Esophagus squamous epithelium (tissue), 5 donors: ENCODE measurements around the gene TMEM200A. TPM values are rescaled to one million over a fixed set of nuclear protein-coding genes. Genes with fewer than 3 reads are reported as not detected.

Experiments
- DNase-seq: peaks from one replicate; lab custom pipeline; 2025; lab: John Stamatoyannopoulos, UW
- H3K27ac ChIP-seq, 4 donors: fragments of 200-600 bp; sonication (generic); one replicate each; pipeline ENCODE4 v1.5.1; 2016 to 2019; ENCODE audit warnings: mild to moderate bottlenecking in 1 of 4
- H3K27me3 ChIP-seq, 4 donors: fragments of 200-600 bp; sonication (generic); 1 replicate in 3 of 4; 2 replicates in 1 of 4; pipeline versions ENCODE4 v1.5.1 to v1.6.0; 2017 to 2021; ENCODE audit warnings: antibody characterized with exemption in 1 of 4
- H3K36me3 ChIP-seq, 3 donors: fragments of 200-600 bp; sonication (generic); one replicate each; pipeline ENCODE4 v1.5.1; 2016 to 2019
- H3K4me1 ChIP-seq, 3 donors: fragments of 200-600 bp; sonication (generic); one replicate each; pipeline ENCODE4 v1.5.1; 2017 to 2019
- H3K4me3 ChIP-seq, 4 donors: fragments of 200-600 bp; sonication (generic); 1 replicate in 3 of 4; 2 replicates in 1 of 4; pipeline ENCODE4 v1.5.1; 2016 to 2019; ENCODE audit warnings: mild to moderate bottlenecking in 2 of 4, moderate library complexity in 1 of 4
- H3K9me3 ChIP-seq, 3 donors: fragments of 200-600 bp; sonication (generic); one replicate each; pipeline ENCODE4 v1.5.1; 2016 to 2019
- POLR2A ChIP-seq, 4 donors: fragments of 450-650 bp; IDR thresholded peaks; one replicate each; pipeline ENCODE4 v1.6.1; 2017; ENCODE audit warnings: antibody characterized with exemption in 4 of 4, mild to moderate bottlenecking in 4 of 4, moderate library complexity in 3 of 4
- WGBS, 2 donors: methylation state at CpG; one replicate each; pipeline ENCODE4 v1.1.5; 2018; 5-methylcytosine and 5-hydroxymethylcytosine counted together
- intact Hi-C: fragments of 100-400 bp; cut with DNase I; formaldehyde crosslinking; loops from one replicate; pipeline ENCODE4 v1.15.0; 2022
- total RNA-seq, 4 donors: library from RNA; depleted of rRNA; stranded (reverse); fragments of >200 nt; gene quantifications; one replicate each; pipeline ENCODE4 v1.1.0, GENCODE V29; 2016
- TF ChIP-seq, protein P1 (sequence below), 6 experiments: fragments of 450-650 bp in 4 of 6; fragments of 200-600 bp in 2 of 6; sonication (generic) in 2 of 6; IDR thresholded peaks; one replicate each; pipeline ENCODE4 v1.5.1; 2016 to 2019; ENCODE audit warnings: antibody characterized with exemption in 6 of 6, mild to moderate bottlenecking in 4 of 6, moderate library complexity in 4 of 6
- donor health status: DM: yes; HTN: yes; CAD: no.

TMEM200A gene
- total RNA-seq, 4 donors from 2014 or later = 0.31 to 1.9 (median 0.62) TPM; not detected in 1

DNA sequence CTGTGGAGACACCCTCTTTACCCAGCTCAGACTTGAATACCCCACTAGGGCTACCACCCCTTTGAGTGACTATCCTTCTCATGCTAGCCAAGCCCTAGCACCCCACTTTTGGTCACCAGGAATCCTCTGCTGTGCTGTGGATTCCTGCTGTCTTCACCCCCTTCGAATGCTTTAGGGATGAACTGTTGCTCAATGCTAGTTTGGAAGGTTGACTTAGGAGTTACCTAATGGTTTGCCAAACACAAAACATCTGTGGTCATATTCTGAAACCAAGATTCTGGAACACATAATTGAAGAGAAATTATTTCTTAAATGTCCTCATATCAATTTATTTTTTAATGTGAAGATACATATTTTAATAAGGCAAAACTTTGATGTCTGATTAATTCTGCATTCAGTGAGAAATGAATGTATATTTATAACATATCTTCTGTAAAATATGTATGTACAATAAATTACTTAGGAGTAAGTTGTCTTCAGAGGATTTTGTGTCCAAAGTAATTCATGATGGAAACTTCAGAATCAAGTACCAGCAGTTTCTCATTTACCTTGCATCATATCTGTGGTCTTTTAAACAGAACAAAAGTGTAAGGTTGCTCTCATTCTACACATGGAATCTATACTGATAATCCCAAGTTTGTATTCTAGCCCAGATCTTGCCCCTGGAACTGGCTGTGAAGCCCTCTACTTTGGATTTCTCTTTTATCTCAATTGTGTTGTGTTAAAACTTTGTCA is 46.9 kb downstream of the TMEM200A start:
- no peaks in the 10 kb centered on the region for H3K4me1 ChIP-seq
- no peaks in the 10 kb centered on the region for H3K27me3 ChIP-seq
- no peaks in the 10 kb centered on the region for H3K9me3 ChIP-seq
- no peak overlapping the region for H3K27ac ChIP-seq
- intact Hi-C loops = no loop called here
- TF ChIP-seq, protein P1, sequence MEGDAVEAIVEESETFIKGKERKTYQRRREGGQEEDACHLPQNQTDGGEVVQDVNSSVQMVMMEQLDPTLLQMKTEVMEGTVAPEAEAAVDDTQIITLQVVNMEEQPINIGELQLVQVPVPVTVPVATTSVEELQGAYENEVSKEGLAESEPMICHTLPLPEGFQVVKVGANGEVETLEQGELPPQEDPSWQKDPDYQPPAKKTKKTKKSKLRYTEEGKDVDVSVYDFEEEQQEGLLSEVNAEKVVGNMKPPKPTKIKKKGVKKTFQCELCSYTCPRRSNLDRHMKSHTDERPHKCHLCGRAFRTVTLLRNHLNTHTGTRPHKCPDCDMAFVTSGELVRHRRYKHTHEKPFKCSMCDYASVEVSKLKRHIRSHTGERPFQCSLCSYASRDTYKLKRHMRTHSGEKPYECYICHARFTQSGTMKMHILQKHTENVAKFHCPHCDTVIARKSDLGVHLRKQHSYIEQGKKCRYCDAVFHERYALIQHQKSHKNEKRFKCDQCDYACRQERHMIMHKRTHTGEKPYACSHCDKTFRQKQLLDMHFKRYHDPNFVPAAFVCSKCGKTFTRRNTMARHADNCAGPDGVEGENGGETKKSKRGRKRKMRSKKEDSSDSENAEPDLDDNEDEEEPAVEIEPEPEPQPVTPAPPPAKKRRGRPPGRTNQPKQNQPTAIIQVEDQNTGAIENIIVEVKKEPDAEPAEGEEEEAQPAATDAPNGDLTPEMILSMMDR (IDR thresholded peaks at IDR 0.05) = no peak
- TF ChIP-seq POLR2A (IDR thresholded peaks at IDR 0.05) = no peak
- no peak for DNase-seq
- WGBS, 2 donors = 67 to 76% methylated on average over 1 of the region's 1 CpG
- no peak overlapping the region for H3K4me3 ChIP-seq
- H3K36me3 ChIP-seq = no peaks in the 10 kb centered on the region

DNA sequence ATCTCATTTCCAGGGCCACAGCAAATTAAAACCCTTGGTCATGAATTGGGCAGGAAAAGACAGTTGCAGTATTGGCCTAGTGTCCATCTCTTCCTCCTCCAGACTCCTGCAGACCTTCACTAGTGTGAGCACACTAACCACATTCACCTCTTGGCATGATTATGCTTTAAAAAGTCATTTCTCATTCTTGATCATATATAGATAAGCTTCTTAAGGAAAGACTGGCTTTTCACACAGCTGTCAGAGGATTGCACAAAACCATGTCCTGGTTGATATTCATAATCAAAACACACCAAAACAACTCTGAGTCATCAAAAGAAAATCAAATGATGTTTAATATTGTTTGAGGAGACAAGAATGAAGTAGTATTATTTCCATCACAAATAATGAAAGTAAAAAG is 52.1 kb downstream of the TMEM200A start:
- no peak for DNase-seq

DNA sequence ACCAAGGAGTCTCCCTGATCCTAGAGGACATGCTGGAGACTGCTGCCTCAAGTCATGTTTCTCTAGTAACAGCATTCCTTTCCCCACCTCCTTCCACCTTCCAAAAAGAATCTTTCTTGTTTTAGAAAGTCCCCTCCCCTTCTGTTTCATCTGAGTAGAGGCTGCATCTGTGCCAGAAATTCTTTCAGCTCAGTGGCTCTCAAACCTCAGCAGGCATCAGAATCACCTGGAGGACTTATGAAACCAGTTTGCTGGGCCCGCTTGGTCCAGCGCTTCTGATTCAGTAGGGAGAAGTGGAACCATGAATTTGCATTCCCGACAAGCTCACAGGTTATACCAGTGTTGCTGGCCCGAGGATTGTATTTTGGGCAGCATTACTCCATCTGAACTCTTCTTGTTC is 55.1 kb downstream of the TMEM200A start:
- Histone ChIP-seq H3K27me3 (no peaks in the 10 kb centered on the region), H3K4me3 (no peak overlapping the region), H3K4me1 (no peaks in the 10 kb centered on the region), H3K27ac (no peak overlapping the region), H3K36me3 (no peaks in the 10 kb centered on the region), H3K9me3 (no peaks in the 10 kb centered on the region)
- intact Hi-C loops = no loop called here
- TF ChIP-seq POLR2A (IDR thresholded peaks at IDR 0.05) = no peak
- TF ChIP-seq, protein P1 (IDR thresholded peaks at IDR 0.05) = no peak
- DNase-seq = no peak
- 72 to 78% methylated on average over 4 of the region's 4 CpGs for WGBS, 2 donors

More for the DNA sequence above, 52.1 kb downstream of the TMEM200A start:
- Histone ChIP-seq H3K4me1 (no peaks in the 10 kb centered on the region), H3K27ac (no peak overlapping the region), H3K4me3 (no peak overlapping the region), H3K9me3 (no peaks in the 10 kb centered on the region), H3K36me3 (no peaks in the 10 kb centered on the region), H3K27me3 (no peaks in the 10 kb centered on the region)
- intact Hi-C loops = no loop called here
- TF ChIP-seq, protein P1 (IDR thresholded peaks at IDR 0.05) = no peak
- TF ChIP-seq POLR2A (IDR thresholded peaks at IDR 0.05) = no peak

DNA sequence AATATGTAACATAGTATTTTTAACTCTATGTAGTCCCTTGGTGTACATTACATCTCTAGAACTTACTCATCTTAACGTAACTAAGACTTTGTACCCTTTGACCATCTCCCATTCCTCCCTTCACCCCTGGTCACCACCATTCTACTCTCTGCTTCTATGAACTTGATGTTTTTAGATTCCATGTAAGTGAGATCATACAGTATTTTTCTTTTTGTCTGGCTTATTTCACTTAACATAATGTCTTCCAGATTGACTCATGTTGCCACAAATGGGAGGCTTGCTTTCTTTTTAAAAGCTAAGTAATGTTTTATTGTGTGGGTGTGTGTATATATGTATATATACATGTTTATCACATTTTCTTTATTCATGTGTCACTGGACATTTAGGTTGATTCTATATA is 55.8 kb downstream of the TMEM200A start:
- Histone ChIP-seq H3K4me3 (no peak overlapping the region), H3K27ac (no peak overlapping the region), H3K4me1 (no peaks in the 10 kb centered on the region), H3K27me3 (no peaks in the 10 kb centered on the region), H3K36me3 (no peaks in the 10 kb centered on the region), H3K9me3 (no peaks in the 10 kb centered on the region)
- intact Hi-C loops = no loop called here
- 80 to 88% methylated on average over 1 of the region's 1 CpG for WGBS, 2 donors
- TF ChIP-seq, protein P1 (IDR thresholded peaks at IDR 0.05) = no peak
- TF ChIP-seq POLR2A (IDR thresholded peaks at IDR 0.05) = no peak
- no peak for DNase-seq

DNA sequence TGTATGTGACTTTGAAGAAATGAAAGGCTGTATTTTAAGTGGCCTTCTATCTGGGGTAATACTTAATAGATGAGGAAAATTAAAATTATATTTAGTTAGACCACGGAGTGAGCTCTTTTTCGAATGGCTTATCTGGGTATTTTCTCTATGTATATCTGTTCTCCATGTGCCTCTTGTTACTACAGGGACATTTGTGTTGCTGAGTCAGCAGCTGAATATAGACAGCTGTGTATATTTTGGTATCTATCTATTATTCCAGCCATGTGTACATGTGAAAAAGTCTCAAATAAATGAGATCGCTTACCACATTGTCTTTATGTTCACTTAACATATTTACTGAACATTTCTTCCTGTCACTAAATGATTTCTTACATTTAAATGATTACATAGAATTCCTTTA is 57.2 kb downstream of the TMEM200A start:
- no peaks in the 10 kb centered on the region for H3K27me3 ChIP-seq
- no peak for DNase-seq
- intact Hi-C loops = no loop called here
- H3K27ac ChIP-seq = no peak overlapping the region
- H3K4me1 ChIP-seq = no peaks in the 10 kb centered on the region
- H3K36me3 ChIP-seq = no peaks in the 10 kb centered on the region
- TF ChIP-seq, protein P1 (IDR thresholded peaks at IDR 0.05) = no peak
- no peak for TF ChIP-seq POLR2A (IDR thresholded peaks at IDR 0.05)
- H3K4me3 ChIP-seq = no peak overlapping the region
- WGBS, 2 donors = 84 to 90% methylated on average over 3 of the region's 3 CpGs
- no peaks in the 10 kb centered on the region for H3K9me3 ChIP-seq
